Fibroblast of peridontal ligament (primary cell): Measurements from ENCODE around the gene NUP85.
"Not testable (repeated sequence)": the region's sequence is repeated elsewhere in the genome, so short reads cannot be mapped to it uniquely, and the experiment has no call there.

ENCODE experiments used
- DNase-seq: peaks from one replicate; pipeline ENCODE4 v3.0.0-alpha.2; 2010; ENCODE audit errors: extremely low read depth

NUP85 gene

GRCh38 chr17:75205793-75206163 is 299 bp downstream of the NUP85 start:
- no peak for DNase-seq

- DNase-seq, result not testable (repeated sequence)
These were observed 1.6 kb downstream of the NUP85 start for GRCh38 chr17:75207050-75207407.

- DNase-seq, result no peak
These were observed 2.3 kb downstream of the NUP85 start for GRCh38 chr17:75207760-75208159.

- DNase-seq, result no peak
These were observed 2.7 kb downstream of the NUP85 start for GRCh38 chr17:75208161-75208560.

GRCh38 chr17:75209061-75209460 is 3.6 kb downstream of the NUP85 start:
- no peak for DNase-seq

GRCh38 chr17:75218131-75218530 is 12.7 kb downstream of the NUP85 start:
- DNase-seq, result no peak

GRCh38 chr17:75219815-75220214 is 14.3 kb downstream of the NUP85 start:
- no peak for DNase-seq

- DNase-seq, result no peak
These were observed 19.5 kb downstream of the NUP85 start for GRCh38 chr17:75225016-75225415.

GRCh38 chr17:75227729-75228128 is 22.2 kb downstream of the NUP85 start:
- DNase-seq, result no peak

GRCh38 chr17:75228305-75228704 is 22.8 kb downstream of the NUP85 start:
- peak; percentile 57 for DNase-seq

GRCh38 chr17:75228847-75229246 is 23.4 kb downstream of the NUP85 start:
- no peak for DNase-seq

- no peak for DNase-seq
These were observed 25.6 kb downstream of the NUP85 start for GRCh38 chr17:75231071-75231470.

- no peak for DNase-seq
These were observed 26.4 kb downstream of the NUP85 start for GRCh38 chr17:75231741-75232464.

GRCh38 chr17:75232786-75233185 is 27.3 kb downstream of the NUP85 start:
- DNase-seq, result no peak

- DNase-seq, result no peak
These were observed 31.9 kb downstream of the NUP85 start for GRCh38 chr17:75237100-75238014.

- DNase-seq, result no peak
These were observed 32.6 kb downstream of the NUP85 start for GRCh38 chr17:75238020-75238580.

- peak; percentile 62 for DNase-seq
These were observed 33.3 kb downstream of the NUP85 start for GRCh38 chr17:75238684-75239191.

GRCh38 chr17:75239214-75239613 is 33.7 kb downstream of the NUP85 start:
- DNase-seq, result no peak

GRCh38 chr17:75239778-75240393 is 34.4 kb downstream of the NUP85 start:
- no peak for DNase-seq

GRCh38 chr17:75240394-75241142 is 35.1 kb downstream of the NUP85 start:
- no peak for DNase-seq

- DNase-seq, result peak; percentile 50
These were observed 35.6 kb downstream of the NUP85 start for GRCh38 chr17:75241143-75241430.

- DNase-seq, result peak; percentile 34
These were observed 36.0 kb downstream of the NUP85 start for GRCh38 chr17:75241502-75241901.
